HepG2 (cell line): Measurements from ENCODE around the gene ONECUT1. TPM values are rescaled to one million over a fixed set of nuclear protein-coding genes. Genes with fewer than 3 reads are reported as not detected.

ENCODE experiments used
- BCL6 ChIP-seq: IDR thresholded peaks from 2 replicates; pipeline ENCODE4 v1.6.1; 2016; ENCODE audit warnings: missing genetic modification reagents, missing compliant biosample characterization
- GATAD2A ChIP-seq: IDR thresholded peaks from 2 replicates; pipeline ENCODE4 v1.6.1; 2016
- GPN1 ChIP-seq: sonication (generic); formaldehyde crosslinking; IDR thresholded peaks from 2 replicates; pipeline ENCODE4 v1.5.1; 2020; ENCODE audit warnings: missing genetic modification reagents, borderline replicate concordance
- ISX ChIP-seq: sonication (generic); formaldehyde crosslinking; conservative IDR thresholded peaks from 2 replicates; pipeline ENCODE4 v1.5.0; 2020; ENCODE audit warnings: missing genetic modification reagents
- MBD4 ChIP-seq: IDR thresholded peaks from 2 replicates; pipeline ENCODE4 v1.6.1; 2012; ENCODE audit warnings: low read length, inconsistent platforms, borderline replicate concordance
- MTF1 ChIP-seq: sonication (generic); formaldehyde crosslinking; IDR thresholded peaks from 2 replicates; pipeline ENCODE4 v1.5.0; 2020; ENCODE audit warnings: missing genetic modification reagents
- MXD4 ChIP-seq: IDR thresholded peaks from 2 replicates; pipeline ENCODE4 v1.6.1; 2016; ENCODE audit warnings: mild to moderate bottlenecking, missing biosample characterization, missing genetic modification reagents
- NFE2 ChIP-seq: sonication (generic); formaldehyde crosslinking; IDR thresholded peaks from 2 replicates; pipeline ENCODE4 v1.4.0; 2020; ENCODE audit warnings: missing genetic modification reagents
- RAD51 ChIP-seq: fragments of 450-650 bp; IDR thresholded peaks from 2 replicates; pipeline ENCODE4 v1.6.1; 2016; ENCODE audit warnings: borderline replicate concordance
- RFXANK ChIP-seq: IDR thresholded peaks from 2 replicates; pipeline ENCODE4 v1.6.1; 2016
- SMC3 ChIP-seq: IDR thresholded peaks from 2 replicates; pipeline ENCODE4 v1.6.1; 2011; ENCODE audit warnings: low read length, improper control_type of control experiment
- SOX5 ChIP-seq: IDR thresholded peaks from 2 replicates; pipeline ENCODE4 v1.6.1; 2016; ENCODE audit warnings: borderline replicate concordance
- ZNF20 ChIP-seq: sonication (generic); formaldehyde crosslinking; IDR thresholded peaks from 2 replicates; pipeline ENCODE4 v1.4.0; 2020; ENCODE audit warnings: mild to moderate bottlenecking, moderate library complexity, missing genetic modification reagents
- ZNF354B ChIP-seq: sonication (generic); formaldehyde crosslinking; IDR thresholded peaks from 2 replicates; pipeline ENCODE4 v1.8.0; 2022; ENCODE audit warnings: mild to moderate bottlenecking, missing genetic modification reagents
- ZNF430 ChIP-seq: sonication (generic); formaldehyde crosslinking; IDR thresholded peaks from 2 replicates; pipeline ENCODE4 v1.9.0; 2021; ENCODE audit warnings: mild to moderate bottlenecking, missing genetic modification reagents
- polyA plus RNA-seq, 8 experiments: library from polyadenylated mRNA; depleted of rRNA in 3 of 8; stranded (reverse) in 7 of 8; unstranded in 1 of 8; fragments of >200 nt; fragmentation: Illumina TruSeq in 4 of 8; extraction: Trizol in 4 of 8; gene quantifications; 2 replicates each; pipeline versions ENCODE4 v1.2.1 to v1.2.3, GENCODE V29; 2011 to 2016; ENCODE audit warnings: low read depth in 4 of 8, missing spikeins in 1 of 8, mixed read lengths in 1 of 8; ENCODE audit not compliant: insufficient read depth in 1 of 8
- total RNA-seq, 5 experiments: library from RNA; depleted of rRNA; stranded (reverse); fragments of >200 nt; fragmentation: Illumina TruSeq; extraction: Trizol; gene quantifications; 2 replicates each; pipeline ENCODE4 v1.2.3, GENCODE V29; 2016; ENCODE audit warnings: low read depth in 1 of 5
- TF ChIP-seq, protein P1 (sequence below): sonication (generic); formaldehyde crosslinking; IDR thresholded peaks from 2 replicates; pipeline ENCODE4 v1.8.1; 2023; ENCODE audit warnings: mild to moderate bottlenecking, moderate library complexity, missing genetic modification reagents
- TF ChIP-seq, protein P2 (sequence below): sonication (generic); IDR thresholded peaks from 2 replicates; pipeline ENCODE4 v1.6.1; 2016; ENCODE audit warnings: low read depth, borderline replicate concordance
- TF ChIP-seq, protein P3 (sequence below): sonication (generic); formaldehyde crosslinking; IDR thresholded peaks from 2 replicates; pipeline ENCODE4 v1.5.0; 2020; ENCODE audit warnings: missing genetic modification reagents
- TF ChIP-seq, protein P4 (sequence below): sonication (generic); formaldehyde crosslinking; IDR thresholded peaks from 2 replicates; pipeline ENCODE4 v1.5.1; 2020; ENCODE audit warnings: missing genetic modification reagents, mild to moderate bottlenecking, borderline replicate concordance
- TF ChIP-seq, protein P5 (sequence below): sonication (generic); formaldehyde crosslinking; IDR thresholded peaks from 2 replicates; pipeline ENCODE4 v1.4.0; 2020; ENCODE audit warnings: missing genetic modification reagents, borderline replicate concordance
- TF ChIP-seq, protein P6 (sequence below): sonication (generic); formaldehyde crosslinking; IDR thresholded peaks from 2 replicates; pipeline ENCODE4 v1.4.0; 2020; ENCODE audit warnings: missing genetic modification reagents

ONECUT1 gene
- total and polyA plus RNA-seq, 2 of the 13 experiments (the other 11 are each of a cell fraction or from before 2014, with no cell fraction given) = 3.5 to 9.1 TPM

DNA sequence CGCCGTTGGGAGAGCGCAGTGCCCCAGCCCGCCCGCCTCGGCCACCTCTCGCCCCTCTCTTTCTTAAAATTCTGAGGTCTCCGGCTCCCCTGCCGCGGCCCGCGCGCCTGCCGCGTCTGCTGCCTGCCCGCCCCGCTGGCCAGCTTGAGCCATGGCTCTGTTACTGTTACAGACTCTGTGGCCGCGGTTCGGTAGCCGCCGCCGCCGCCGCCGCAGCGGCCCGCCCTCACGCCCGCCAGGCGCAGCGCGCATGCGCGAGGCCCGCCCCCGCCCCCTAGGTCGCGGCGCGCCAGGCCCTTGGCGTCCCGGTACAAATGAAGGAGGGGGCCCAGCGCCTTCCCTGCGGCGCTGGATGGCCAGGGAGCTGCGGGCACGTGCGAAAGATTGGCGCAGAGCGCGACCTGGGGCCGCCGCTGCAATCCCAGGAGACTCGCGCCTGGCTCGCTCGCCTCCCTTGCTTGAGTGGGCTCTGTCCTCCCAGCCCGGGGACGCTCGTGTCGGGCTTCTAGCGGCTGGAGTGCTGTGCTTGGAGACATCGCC lies at the start of gene ONECUT1 (continued):
- TF ChIP-seq ZNF354B = no peak
- no peak for TF ChIP-seq SMC3
- TF ChIP-seq GPN1 (CRISPR knock-in tag) = peak; percentile 30; the same call in 1 of the 2 replicates
- no peak; the same call in 1 of the 2 replicates for TF ChIP-seq MXD4 (CRISPR knock-in tag)
- TF ChIP-seq, protein P1, sequence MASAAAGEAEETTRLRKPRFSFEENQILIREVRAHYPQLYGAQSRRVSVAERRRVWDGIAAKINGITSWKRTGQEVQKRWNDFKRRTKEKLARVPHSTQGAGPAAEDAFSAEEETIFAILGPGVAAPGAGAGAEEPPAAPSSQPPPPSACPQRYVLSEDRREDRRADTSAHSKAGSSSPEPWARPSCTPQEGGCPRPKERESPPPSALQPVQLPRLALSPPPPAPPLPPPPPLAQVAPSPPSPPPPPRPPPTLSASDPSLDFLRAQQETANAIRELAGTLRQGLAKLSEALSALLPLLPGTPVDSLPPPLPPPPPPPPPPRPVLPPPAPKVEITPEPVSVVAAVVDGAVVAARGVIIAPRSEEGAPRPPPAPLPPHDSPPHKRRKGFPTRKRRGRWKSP (CRISPR knock-in tag) = peak; percentile 69; the same call in 1 of the 2 replicates
- TF ChIP-seq, protein P2, sequence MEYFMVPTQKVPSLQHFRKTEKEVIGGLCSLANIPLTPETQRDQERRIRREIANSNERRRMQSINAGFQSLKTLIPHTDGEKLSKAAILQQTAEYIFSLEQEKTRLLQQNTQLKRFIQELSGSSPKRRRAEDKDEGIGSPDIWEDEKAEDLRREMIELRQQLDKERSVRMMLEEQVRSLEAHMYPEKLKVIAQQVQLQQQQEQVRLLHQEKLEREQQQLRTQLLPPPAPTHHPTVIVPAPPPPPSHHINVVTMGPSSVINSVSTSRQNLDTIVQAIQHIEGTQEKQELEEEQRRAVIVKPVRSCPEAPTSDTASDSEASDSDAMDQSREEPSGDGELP = no peak
- no peak for TF ChIP-seq RFXANK (CRISPR knock-in tag)
- TF ChIP-seq MBD4 = no peak
- no peak for TF ChIP-seq NFE2 (CRISPR knock-in tag)
- TF ChIP-seq, protein P3, sequence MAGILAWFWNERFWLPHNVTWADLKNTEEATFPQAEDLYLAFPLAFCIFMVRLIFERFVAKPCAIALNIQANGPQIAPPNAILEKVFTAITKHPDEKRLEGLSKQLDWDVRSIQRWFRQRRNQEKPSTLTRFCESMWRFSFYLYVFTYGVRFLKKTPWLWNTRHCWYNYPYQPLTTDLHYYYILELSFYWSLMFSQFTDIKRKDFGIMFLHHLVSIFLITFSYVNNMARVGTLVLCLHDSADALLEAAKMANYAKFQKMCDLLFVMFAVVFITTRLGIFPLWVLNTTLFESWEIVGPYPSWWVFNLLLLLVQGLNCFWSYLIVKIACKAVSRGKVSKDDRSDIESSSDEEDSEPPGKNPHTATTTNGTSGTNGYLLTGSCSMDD (CRISPR knock-in tag) = no peak
- TF ChIP-seq ISX (CRISPR knock-in tag) = no peak
- TF ChIP-seq, protein P4, sequence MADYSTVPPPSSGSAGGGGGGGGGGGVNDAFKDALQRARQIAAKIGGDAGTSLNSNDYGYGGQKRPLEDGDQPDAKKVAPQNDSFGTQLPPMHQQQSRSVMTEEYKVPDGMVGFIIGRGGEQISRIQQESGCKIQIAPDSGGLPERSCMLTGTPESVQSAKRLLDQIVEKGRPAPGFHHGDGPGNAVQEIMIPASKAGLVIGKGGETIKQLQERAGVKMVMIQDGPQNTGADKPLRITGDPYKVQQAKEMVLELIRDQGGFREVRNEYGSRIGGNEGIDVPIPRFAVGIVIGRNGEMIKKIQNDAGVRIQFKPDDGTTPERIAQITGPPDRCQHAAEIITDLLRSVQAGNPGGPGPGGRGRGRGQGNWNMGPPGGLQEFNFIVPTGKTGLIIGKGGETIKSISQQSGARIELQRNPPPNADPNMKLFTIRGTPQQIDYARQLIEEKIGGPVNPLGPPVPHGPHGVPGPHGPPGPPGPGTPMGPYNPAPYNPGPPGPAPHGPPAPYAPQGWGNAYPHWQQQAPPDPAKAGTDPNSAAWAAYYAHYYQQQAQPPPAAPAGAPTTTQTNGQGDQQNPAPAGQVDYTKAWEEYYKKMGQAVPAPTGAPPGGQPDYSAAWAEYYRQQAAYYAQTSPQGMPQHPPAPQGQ = no peak
- TF ChIP-seq ZNF430 = peak; percentile 57; the same call in 1 of the 2 replicates
- TF ChIP-seq RAD51 = no peak
- TF ChIP-seq ZNF20 (CRISPR knock-in tag) = no peak
- 0 out of 2 replicates have a peak, but pooled peaks have one; percentile 13 for TF ChIP-seq GATAD2A (CRISPR knock-in tag)
- TF ChIP-seq, protein P5, sequence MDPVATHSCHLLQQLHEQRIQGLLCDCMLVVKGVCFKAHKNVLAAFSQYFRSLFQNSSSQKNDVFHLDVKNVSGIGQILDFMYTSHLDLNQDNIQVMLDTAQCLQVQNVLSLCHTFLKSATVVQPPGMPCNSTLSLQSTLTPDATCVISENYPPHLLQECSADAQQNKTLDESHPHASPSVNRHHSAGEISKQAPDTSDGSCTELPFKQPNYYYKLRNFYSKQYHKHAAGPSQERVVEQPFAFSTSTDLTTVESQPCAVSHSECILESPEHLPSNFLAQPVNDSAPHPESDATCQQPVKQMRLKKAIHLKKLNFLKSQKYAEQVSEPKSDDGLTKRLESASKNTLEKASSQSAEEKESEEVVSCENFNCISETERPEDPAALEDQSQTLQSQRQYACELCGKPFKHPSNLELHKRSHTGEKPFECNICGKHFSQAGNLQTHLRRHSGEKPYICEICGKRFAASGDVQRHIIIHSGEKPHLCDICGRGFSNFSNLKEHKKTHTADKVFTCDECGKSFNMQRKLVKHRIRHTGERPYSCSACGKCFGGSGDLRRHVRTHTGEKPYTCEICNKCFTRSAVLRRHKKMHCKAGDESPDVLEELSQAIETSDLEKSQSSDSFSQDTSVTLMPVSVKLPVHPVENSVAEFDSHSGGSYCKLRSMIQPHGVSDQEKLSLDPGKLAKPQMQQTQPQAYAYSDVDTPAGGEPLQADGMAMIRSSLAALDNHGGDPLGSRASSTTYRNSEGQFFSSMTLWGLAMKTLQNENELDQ (CRISPR knock-in tag) = no peak
- no peak for TF ChIP-seq MTF1 (CRISPR knock-in tag)
- TF ChIP-seq, protein P6, sequence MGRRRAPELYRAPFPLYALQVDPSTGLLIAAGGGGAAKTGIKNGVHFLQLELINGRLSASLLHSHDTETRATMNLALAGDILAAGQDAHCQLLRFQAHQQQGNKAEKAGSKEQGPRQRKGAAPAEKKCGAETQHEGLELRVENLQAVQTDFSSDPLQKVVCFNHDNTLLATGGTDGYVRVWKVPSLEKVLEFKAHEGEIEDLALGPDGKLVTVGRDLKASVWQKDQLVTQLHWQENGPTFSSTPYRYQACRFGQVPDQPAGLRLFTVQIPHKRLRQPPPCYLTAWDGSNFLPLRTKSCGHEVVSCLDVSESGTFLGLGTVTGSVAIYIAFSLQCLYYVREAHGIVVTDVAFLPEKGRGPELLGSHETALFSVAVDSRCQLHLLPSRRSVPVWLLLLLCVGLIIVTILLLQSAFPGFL = 0 out of 2 replicates have a peak, but pooled peaks have one; percentile 44
- TF ChIP-seq SOX5 (CRISPR knock-in tag) = 0 out of 2 replicates have a peak, but pooled peaks have one; percentile 22
- TF ChIP-seq BCL6 (CRISPR knock-in tag) = no peak
